Aorta (tissue), 5 donors: ENCODE data around the gene SYS1. TPM values are rescaled to one million over a fixed set of nuclear protein-coding genes. Genes with fewer than 3 reads are reported as not detected.

Source experiments
- ATAC-seq: fragments of 200-7000 bp; cut with Tn5 transposase; one replicate; pipeline ENCODE4 v1.9.1; 2022; ENCODE audit warnings: moderate library complexity; ENCODE audit not compliant: low FRiP score
- DNase-seq, 2 donors: peaks; one replicate each; pipeline ENCODE4 v3.0.0-alpha.2; 2020
- H3K27ac ChIP-seq, 2 donors: one replicate each; pipeline ENCODE4 v1.5.1; 2013; ENCODE audit warnings: low read length in 2 of 2, mild to moderate bottlenecking in 2 of 2, moderate library complexity in 2 of 2, control low read depth in 1 of 2, inconsistent platforms in 1 of 2, low read depth in 1 of 2
- H3K27me3 ChIP-seq, 2 donors: one replicate each; pipeline ENCODE4 v1.6.1; 2013; ENCODE audit warnings: control low read depth in 1 of 2, low read length in 1 of 2, mild to moderate bottlenecking in 1 of 2, moderate library complexity in 1 of 2; ENCODE audit not compliant: insufficient read depth in 2 of 2, control insufficient read depth in 1 of 2
- H3K36me3 ChIP-seq, 2 donors: one replicate each; pipeline ENCODE4 v1.6.1; 2013; ENCODE audit warnings: control low read depth in 1 of 2, low read length in 1 of 2, mild to moderate bottlenecking in 1 of 2; ENCODE audit not compliant: insufficient read depth in 2 of 2, control insufficient read depth in 1 of 2
- H3K4me1 ChIP-seq, 2 donors: one replicate each; pipeline ENCODE4 v1.6.1; 2013; ENCODE audit warnings: low read length in 2 of 2, control low read depth in 1 of 2, mild to moderate bottlenecking in 1 of 2, moderate library complexity in 1 of 2; ENCODE audit not compliant: insufficient read depth in 2 of 2, control insufficient read depth in 1 of 2
- H3K4me3 ChIP-seq, 2 donors: one replicate each; pipeline ENCODE4 v1.5.1; 2013; ENCODE audit warnings: low read length in 2 of 2, control low read depth in 1 of 2, mild to moderate bottlenecking in 1 of 2
- H3K9me3 ChIP-seq: one replicate; pipeline ENCODE4 v1.6.1; 2013; ENCODE audit warnings: mild to moderate bottlenecking, low read length; ENCODE audit not compliant: control insufficient read depth
- WGBS, 2 donors: extraction: QIAGEN DNeasy Blood & Tissue Kit; methylation state at CpG; one replicate each; pipeline ENCODE4 v1.1.7; 2013; 5-methylcytosine and 5-hydroxymethylcytosine counted together
- intact Hi-C, 2 donors: fragments of 100-400 bp; cut with DNase I; formaldehyde crosslinking; loops; one replicate each; pipeline versions ENCODE4 v1.14.2 to v1.15.0; 2022
- polyA plus RNA-seq, 2 donors: library from polyadenylated mRNA; stranded (reverse); fragments of 200-250 nt; gene quantifications; one replicate each; pipeline ENCODE4 v1.2.3, GENCODE V29; 2013
- total RNA-seq, 2 donors: library from RNA; stranded (reverse); fragmentation: NEBNext Ultra II Directional; extraction: Animal tissue kit (Norgen Biotek cat#: 25700); gene quantifications; one replicate each; pipeline ENCODE4 v1.2.1, GENCODE V29; 2021
- donor health status: healthy with polysubstance abuse.
- donor health status: Bipolar disorder and iron deficiency.
- donor health status: DM: no; HTN: no; CAD: no.
- donor health status: DM: no; HTN: no; CAD: no.
- donor health status: DM: yes; HTN: yes; CAD: no.

SYS1 gene
- total and polyA plus RNA-seq, 4 donors = 14.3 to 25.0 (median 17.4) TPM

DNA sequence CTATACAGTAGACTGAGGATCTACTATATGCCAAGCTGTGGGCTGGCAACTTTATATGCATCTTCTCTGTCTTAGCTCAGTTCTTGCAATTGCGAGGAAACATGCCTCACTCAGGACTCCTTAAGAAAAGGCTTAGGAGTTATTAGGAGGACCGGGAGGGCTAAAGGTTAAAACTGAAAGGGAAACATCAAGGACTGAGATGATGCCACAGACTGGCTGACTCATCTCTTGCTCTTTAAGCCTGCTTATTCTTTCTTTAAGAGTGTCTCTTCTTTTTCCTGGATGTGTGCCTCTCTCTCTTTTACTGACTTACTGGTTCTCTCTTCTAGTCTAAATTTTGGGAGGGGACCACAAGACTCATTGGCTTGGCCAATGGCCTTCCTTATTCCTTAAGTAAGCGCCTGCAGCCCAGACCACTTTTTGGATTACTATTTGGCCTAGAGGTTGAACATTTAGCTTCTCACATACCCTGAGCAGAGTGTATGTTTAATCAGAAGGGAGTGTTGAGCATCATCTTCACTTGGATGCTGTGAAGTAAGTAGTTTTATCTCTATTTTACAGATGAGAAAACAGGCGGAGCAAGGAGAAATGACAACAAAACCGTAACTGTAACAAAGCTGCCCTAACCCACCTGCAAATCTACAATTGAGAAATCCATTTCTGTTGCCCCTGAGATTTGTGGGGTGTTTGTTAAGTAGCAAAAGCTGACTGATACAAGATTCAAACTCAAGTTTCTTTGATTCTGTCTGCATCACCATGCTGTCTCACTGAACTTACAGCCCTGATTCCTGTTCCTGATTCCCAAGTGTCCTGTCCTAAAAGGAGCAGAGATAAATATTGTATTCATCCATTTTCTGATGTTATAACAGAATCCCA is 7.5 kb upstream of the SYS1 start:
- ATAC-seq = no peak
- no peak overlapping the region for H3K27ac ChIP-seq
- 71 to 91% methylated on average over 5 of the region's 5 CpGs for WGBS, 2 donors
- H3K4me3 ChIP-seq = no peak overlapping the region
- H3K4me1 ChIP-seq = peaks cover 0 to 2% of the 10 kb centered on the region in 2 donors
- H3K9me3 ChIP-seq = no peaks in the 10 kb centered on the region
- DNase-seq = no peak
- H3K36me3 ChIP-seq = no peaks in the 10 kb centered on the region
- no peaks in the 10 kb centered on the region for H3K27me3 ChIP-seq
- intact Hi-C loops = loop anchor here (5.0 kb wide), 2 partner anchors 33 to 617 kb away; partner anchors contain the start of gene ZNF335 (in 1 of the 2)

DNA sequence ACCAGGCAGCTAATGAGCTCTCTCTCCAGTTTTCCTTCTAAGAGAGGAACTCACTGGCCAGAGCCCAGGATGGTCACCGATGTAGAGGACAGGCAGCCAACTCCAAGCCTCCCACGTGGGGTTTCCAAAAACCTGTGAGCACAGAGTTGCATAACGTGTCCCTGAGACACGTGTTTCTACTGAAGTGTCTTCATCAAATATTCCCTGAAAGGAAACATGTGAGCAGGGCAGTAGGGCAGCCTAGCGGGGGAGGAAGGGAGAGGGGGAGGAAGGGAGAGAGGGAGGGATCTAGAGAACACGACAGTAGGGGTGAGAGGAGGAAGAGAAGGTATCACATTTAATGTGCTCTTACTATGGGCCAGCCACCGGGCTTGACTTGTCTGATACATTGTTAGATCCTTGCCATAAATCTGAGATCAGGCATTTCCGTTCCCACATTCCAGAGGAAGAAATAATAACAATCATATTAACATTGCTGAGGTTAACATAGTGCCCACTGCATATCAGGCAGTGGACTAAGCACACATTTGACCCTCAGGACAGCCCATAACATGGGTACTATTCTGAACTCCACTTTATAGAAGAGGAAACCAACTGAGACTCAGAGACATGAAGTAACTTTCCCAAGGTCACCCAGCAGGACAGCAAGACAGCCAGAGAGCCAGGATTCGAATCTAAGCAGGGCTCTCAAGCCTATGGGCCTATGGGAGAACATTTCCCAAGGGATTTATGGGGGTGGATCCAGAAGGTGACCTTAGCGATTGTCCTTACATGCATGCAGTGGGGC is 4.5 kb upstream of the SYS1 start:
- H3K36me3 ChIP-seq = no peaks in the 10 kb centered on the region
- DNase-seq = peak; percentile 86 to 88
- peaks cover 0 to 2% of the 10 kb centered on the region in 2 donors for H3K4me1 ChIP-seq
- 7 to 10% methylated on average over 10 of the region's 10 CpGs for WGBS, 2 donors
- H3K9me3 ChIP-seq = no peaks in the 10 kb centered on the region
- H3K4me3 ChIP-seq = no peak overlapping the region
- no peaks in the 10 kb centered on the region for H3K27me3 ChIP-seq
- intact Hi-C loops = loop anchor here (5.0 kb wide), 2 partner anchors 36 to 614 kb away; partner anchors contain the start of gene ZNF335 (in 1 of the 2)
- peak overlapping the region; percentile 31 to 89 for H3K27ac ChIP-seq
- peak; percentile 23 for ATAC-seq

DNA sequence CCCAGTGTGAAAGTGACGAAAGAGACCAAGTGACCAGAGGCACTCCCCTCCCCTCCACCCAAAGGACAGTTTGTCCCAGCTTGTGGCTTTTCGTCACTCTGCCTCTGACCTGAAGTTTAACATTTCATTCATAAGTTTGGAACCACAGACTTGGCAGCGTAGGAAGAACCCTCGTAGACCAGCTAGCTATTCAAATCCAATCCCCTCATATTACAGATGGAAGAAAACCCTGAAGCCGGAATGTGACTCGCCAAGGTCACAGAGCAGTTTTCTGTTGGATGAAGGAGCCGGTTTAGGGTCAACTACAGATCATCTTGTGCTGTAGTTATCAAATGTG is 3.9 kb upstream of the SYS1 start:
- intact Hi-C loops = loop anchor here (5.0 kb wide), 2 partner anchors 37 to 613 kb away; partner anchors contain the start of gene ZNF335 (in 1 of the 2)
- H3K4me1 ChIP-seq = peaks cover 0 to 2% of the 10 kb centered on the region in 2 donors
- H3K27me3 ChIP-seq = no peaks in the 10 kb centered on the region
- H3K4me3 ChIP-seq = no peak overlapping the region
- DNase-seq (no peak), ATAC-seq (no peak)
- no peaks in the 10 kb centered on the region for H3K9me3 ChIP-seq
- no peaks in the 10 kb centered on the region for H3K36me3 ChIP-seq
- WGBS, 2 donors = 39 to 41% methylated on average over 7 of the region's 7 CpGs
- peak overlapping the region; percentile 50 to 89 for H3K27ac ChIP-seq

DNA sequence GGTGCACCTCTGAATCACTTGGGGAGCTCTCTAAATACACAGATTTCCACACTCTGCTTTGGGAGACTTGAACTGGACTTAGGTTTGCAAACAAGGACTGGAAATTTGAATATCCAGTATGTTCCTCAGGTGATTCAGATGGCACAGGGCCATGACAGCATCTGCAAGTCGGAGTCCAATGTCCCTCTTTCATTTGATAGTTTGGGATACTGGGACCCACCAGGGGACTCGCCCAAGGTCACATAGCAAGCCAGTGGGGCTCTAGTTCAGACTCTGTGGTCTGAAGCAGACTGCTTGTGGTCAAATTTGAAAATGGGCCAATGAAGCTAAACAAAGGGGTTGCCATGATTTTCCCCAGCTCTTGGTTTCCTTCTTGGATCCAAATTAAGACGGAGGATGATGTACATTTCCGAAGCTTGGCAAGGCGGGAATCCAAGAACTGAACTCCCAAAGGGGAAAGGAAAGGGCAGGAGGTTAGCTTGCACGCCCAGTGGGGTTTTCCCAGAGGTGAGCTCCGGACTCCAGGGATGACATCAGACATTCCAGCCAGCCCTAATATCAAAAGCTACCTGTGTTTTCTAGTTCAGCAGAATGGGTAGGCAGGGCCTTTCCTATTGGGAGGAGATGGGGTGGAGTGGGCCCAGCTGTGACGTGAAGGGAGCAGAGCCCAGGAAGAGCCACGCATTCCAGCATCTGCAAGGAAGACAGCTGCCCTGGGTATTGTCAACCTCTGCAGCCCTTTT is 3.4 kb upstream of the SYS1 start:
- 78 to 79% methylated on average over 9 of the region's 9 CpGs for WGBS, 2 donors
- Histone ChIP-seq H3K36me3 (no peaks in the 10 kb centered on the region), H3K4me1 (peaks cover 0 to 2% of the 10 kb centered on the region in 2 donors), H3K27me3 (no peaks in the 10 kb centered on the region), H3K9me3 (no peaks in the 10 kb centered on the region), H3K4me3 (no peak overlapping the region), H3K27ac (peak overlapping the region; percentile 50 to 89)
- ATAC-seq = no peak
- no peak for DNase-seq
- intact Hi-C loops = loop anchor here (5.0 kb wide), 2 partner anchors 37 to 613 kb away; partner anchors contain the start of gene ZNF335 (in 1 of the 2)

DNA sequence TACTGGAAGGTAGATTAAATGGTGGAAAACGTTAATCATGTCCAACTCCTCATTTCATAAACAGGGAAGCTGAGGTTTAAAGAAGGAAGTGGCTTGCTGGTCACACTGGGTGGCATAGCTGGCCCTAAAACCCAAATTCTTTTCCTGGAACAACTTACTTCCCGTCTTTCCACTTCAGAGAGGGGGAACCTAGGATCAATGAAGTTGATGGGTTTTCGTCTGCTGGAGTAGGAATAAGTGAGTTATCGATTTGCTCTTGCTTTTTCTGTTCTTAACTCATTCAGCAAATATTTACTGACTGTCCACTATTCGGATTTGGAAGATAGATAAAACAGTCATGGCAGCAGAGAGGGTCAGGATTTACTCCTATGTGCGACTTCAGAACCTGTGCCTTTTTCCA is 1.2 kb upstream of the SYS1 start:
- no peak overlapping the region for H3K4me3 ChIP-seq
- peaks cover 2 to 4% of the 10 kb centered on the region in 2 donors for H3K36me3 ChIP-seq
- WGBS, 2 donors = 80 to 82% methylated on average over 6 of the region's 6 CpGs
- no peaks in the 10 kb centered on the region for H3K27me3 ChIP-seq
- H3K27ac ChIP-seq = no peak overlapping the region
- intact Hi-C loops = loop anchor here in 1 of 2 donors (5.0 kb wide), 1 partner anchor 39 kb away; no protein-coding TSS in a partner anchor
- ATAC-seq = no peak
- H3K4me1 ChIP-seq = peaks cover 0 to 2% of the 10 kb centered on the region in 2 donors
- DNase-seq = no peak
- no peaks in the 10 kb centered on the region for H3K9me3 ChIP-seq

DNA sequence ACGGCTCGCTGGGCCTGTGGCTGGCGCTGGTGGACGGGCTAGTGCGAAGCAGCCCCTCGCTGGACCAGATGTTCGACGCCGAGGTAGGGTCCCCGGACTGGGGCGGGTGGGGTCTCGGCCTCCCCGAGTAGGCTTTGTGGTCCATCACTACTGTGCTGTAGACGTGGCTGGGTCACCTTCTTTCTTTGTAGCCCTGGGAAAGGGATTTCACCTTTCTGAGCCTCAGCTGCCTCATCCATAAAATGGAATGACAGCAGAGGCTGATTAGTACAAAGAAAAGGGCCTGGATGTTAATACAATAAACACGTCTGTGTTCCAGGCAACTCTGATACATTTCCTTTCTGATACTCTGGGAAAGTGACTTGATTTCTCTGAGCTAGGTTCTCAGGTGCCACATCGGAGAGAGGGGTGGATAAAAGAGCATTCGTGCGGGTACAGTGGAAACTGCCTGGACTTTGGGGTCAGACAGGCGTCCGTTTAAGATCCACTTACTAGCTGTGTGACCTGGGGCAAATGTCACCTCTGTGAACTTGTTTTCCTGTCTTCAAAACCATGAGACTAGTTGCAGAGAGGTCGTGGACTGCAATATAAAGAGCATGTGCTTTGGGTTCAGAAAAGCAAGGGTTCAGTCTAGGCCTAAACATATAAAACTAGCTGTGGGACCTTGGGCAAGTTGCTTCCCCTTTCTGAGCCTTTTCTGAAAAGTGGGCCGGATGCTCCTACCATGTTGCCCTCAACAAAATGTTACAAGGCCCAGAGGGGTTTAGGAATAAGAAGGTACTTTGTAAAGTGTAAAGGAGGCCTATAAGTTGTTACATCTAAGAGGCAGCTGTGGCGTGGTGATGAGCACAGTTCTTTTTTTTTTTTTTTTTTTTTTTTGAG is 896 bp downstream of the SYS1 start:
- WGBS, 2 donors = 18 to 20% methylated on average over 23 of the region's 23 CpGs
- peaks cover 3 to 11% of the 10 kb centered on the region in 2 donors for H3K36me3 ChIP-seq
- H3K27me3 ChIP-seq = no peaks in the 10 kb centered on the region
- intact Hi-C loops = loop anchor here (1.0 to 5.0 kb wide), 2 partner anchors 16 to 42 kb away; partner anchors contain the start of gene SDC4 (in 1 of the 2)
- ATAC-seq (no peak), DNase-seq (no peak)
- no peak overlapping the region for H3K27ac ChIP-seq
- H3K4me1 ChIP-seq = peaks cover 0 to 1% of the 10 kb centered on the region in 2 donors
- peak overlapping the region; percentile 32 to 59 for H3K4me3 ChIP-seq
- no peaks in the 10 kb centered on the region for H3K9me3 ChIP-seq

DNA sequence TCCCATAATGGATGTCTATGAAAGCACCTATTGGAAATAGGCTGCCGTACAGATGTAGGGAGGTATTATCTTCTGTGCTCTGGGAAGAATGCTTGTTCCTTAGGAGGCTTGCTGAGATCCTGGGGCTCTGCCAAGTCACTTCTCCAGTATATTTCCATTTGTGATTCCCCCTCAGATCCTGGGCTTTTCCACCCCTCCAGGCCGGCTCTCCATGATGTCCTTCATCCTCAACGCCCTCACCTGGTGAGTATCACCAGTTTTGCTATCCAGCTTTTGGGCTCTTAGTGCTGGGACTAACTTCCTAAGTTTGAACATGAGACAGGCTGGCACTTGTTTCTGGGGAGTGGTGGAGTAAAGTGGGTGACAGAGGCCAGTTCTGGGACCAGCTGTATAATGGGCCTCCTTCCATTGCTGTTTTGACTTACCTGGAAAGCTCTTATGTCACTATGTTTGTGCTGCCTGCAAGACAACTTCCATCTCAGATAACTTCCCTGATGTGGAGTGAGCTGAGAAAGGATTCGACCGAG is 2.6 kb downstream of the SYS1 start:
- Histone ChIP-seq H3K4me3 (no peak overlapping the region), H3K27me3 (no peaks in the 10 kb centered on the region), H3K27ac (no peak overlapping the region), H3K9me3 (no peaks in the 10 kb centered on the region), H3K36me3 (peaks cover 3 to 11% of the 10 kb centered on the region in 2 donors), H3K4me1 (no peaks in the 10 kb centered on the region)
- intact Hi-C loops = no loop called here
- DNase-seq = no peak
- no peak for ATAC-seq
- WGBS, 2 donors = 88 to 89% methylated on average over 5 of the region's 5 CpGs
